GM15510 (cell line): Measurements from ENCODE around the gene NUP153.

Experiments
- POLR2A ChIP-seq: IDR thresholded peaks from 3 replicates; pipeline ENCODE4 v1.6.1; 2011; ENCODE audit warnings: borderline replicate concordance; ENCODE audit not compliant: insufficient read length; ENCODE audit errors: extremely low read depth

Gene NUP153

GRCh38 chr6:17600527-17601385, 106.0 kb downstream of the NUP153 start:
- TF ChIP-seq POLR2A = no peak

DNA sequence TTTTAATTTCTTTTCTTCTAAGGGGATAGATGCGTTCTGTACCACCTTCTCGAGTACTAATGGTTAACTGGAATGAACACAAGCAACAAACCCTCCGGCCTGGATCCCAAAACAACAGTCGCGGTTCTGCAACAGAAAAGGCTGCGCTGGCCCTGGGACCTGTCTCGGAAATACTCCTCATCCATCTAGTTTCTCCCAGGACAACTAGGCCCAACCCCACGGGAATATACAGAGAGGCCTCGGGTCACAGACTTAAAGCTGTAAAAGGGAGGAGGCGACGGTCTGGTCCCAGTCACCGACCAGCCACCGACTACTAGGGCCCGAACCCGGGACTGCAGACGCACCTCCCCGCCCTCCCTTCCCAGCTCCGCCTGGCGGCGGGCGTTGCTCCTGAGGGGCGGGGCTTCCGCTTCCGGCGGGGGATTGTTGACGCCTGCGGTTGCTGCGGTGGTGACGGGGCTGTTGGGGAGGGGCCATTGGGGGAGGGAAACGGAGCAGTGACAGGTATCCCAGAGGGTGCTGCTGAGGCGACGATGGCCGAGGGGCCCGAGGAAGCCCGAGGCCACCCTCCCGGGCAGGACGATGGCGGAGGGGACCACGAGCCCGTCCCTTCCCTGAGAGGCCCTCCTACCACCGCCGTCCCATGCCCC, 106.7 kb downstream of the NUP153 start, which contains the start of gene FAM8A1:
Gene FAM8A1, plus strand, starts transcription at position 426 of the 650 bp plus-strand sequence. Its CDS starts 108 bp downstream, at position 534.
- TF ChIP-seq POLR2A = peak; percentile 55

DNA sequence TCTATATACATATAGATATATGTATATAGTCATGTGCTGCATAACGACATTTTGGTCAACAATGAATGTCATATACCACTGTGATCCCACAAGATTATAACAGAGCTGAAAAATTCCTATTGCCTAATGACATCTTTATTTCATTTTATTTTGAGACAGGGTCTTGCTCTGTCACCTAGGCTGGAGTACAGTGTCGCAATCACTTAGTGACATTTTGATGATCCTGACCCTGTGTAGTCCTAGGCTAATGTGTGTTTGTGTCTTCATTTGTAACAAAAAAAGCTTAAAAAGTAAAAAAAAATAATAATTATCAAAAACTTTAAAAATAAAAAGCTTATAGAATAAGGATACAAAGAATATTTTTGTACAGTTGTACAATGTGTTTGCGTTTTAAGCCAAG, 110.6 kb downstream of the NUP153 start:
- TF ChIP-seq POLR2A = no peak

DNA sequence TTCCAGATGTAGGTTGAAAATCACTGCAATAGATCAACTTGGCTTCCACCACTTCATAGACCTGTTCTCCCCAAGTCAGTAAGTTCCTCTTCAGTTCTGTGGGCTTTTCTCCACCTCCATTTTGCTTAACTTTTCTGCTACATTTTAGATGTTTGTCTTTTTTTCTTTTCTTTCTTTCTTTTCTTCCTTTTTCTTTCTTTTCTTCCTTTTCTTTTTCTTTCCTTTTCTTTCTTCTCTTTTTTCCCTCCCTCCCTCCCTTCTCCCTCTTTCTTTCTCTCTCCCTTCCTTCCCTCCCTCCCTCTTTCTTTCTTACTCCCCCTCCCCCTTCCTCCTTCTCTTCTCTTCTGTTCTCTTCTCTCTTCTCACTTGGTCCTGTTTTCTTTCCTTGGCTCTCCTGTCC, 113.5 kb downstream of the NUP153 start:
- TF ChIP-seq POLR2A = no peak

DNA sequence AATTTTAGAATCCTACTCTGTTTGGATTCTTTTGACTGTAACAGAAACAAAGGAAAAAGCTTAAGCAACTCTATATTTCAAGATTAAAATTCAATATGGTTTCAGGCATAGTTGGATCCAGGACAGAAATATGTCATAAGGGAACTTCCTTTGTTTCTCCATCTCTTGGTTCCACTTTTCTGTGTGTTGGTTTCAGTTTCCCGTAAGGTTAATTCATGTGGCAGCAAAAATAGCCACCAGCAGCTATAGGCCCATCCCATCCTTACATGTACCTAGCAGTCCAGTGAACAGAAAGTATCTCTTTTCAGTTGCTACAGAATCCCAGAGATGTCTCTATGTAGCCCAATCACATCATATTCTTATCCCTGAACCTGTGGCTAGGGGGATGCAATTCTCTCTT, 115.4 kb downstream of the NUP153 start:
- TF ChIP-seq POLR2A = no peak

- no peak for TF ChIP-seq POLR2A
Measured at GRCh38 chr6:17589406-17590096, 117.2 kb downstream of the NUP153 start.

DNA sequence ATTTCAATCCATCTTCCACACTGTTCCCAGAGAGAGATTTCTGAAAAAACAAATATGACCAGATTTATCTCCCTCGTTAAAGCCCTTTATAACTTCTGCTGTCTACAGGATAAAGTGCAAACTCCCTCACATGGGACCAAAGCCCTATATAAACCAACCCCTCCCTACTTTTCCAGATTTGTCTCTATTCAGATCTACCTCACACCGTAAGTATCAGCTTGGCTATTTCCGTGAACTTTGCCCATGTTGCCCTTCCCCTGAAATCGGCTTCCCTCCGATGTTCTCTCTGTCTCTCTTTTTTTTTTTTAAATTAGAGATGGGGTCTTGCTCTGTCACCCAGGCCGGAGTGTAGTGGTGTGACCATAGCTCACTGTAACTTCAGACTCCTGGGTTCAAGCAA, 118.7 kb downstream of the NUP153 start:
- TF ChIP-seq POLR2A = no peak

- TF ChIP-seq POLR2A = no peak
Measured at GRCh38 chr6:17585766-17586490, 120.8 kb downstream of the NUP153 start.

DNA sequence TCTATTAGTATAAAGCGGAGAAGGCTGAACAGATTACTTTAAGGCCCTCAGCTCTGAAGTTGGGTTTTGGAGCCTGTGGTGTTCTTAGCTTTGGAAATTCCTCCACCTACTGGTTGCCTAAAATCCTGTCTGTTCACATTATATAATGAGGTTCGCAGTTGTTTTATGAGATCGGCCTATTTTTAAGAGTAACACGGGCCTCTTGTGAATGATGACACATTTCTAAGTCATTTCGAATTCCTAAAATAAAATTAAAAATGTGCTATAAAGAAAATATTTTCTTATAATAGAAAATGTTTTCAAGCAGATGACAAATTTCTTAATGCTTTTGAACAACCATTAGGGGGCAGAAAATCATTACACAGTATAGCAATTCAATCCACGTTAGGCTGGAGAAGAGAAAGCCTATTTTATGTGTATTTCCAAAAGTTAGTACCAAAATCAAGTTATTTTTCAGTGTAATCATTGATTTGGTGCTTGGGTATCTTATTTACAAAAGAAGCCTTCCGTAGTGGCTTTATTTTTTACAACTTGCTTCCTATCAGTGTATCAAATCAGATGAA, 122.4 kb downstream of the NUP153 start:
- TF ChIP-seq POLR2A = no peak

GRCh38 chr6:17583811-17584210, 122.9 kb downstream of the NUP153 start:
- TF ChIP-seq POLR2A = no peak

- TF ChIP-seq POLR2A = no peak
Measured at GRCh38 chr6:17580518-17581048, 126.1 kb downstream of the NUP153 start.

- TF ChIP-seq POLR2A = no peak
Measured at GRCh38 chr6:17577059-17577458, 129.7 kb downstream of the NUP153 start.

- no peak for TF ChIP-seq POLR2A
Measured at GRCh38 chr6:17574866-17575560, 131.7 kb downstream of the NUP153 start.
